CD14-positive monocyte (primary cell): ENCODE data around the gene SNAPC2. TPM values are rescaled to one million over a fixed set of nuclear protein-coding genes. Genes with fewer than 3 reads are reported as not detected.
A peak's percentile ranks its signal among the peaks of the same experiment; 100 is the strongest.

ENCODE experiments used
- DNase-seq, 3 donors: peaks; one replicate each; pipeline ENCODE4 v3.0.0-alpha.2; 2011 to 2022
- H2AFZ ChIP-seq: 2 replicates; pipeline ENCODE4 v1.6.0; 2012; ENCODE audit warnings: mild to moderate bottlenecking, low read depth, low read length, inconsistent platforms; ENCODE audit not compliant: insufficient read depth, poor library complexity, severe bottlenecking
- H3K27ac ChIP-seq, 2 donors: 1 replicate in 1 of 2; 2 replicates in 1 of 2; pipeline ENCODE4 v1.5.1; 2012 to 2013; ENCODE audit warnings: low read length in 2 of 2, control low read depth in 1 of 2, inconsistent platforms in 1 of 2, low read depth in 1 of 2, mild to moderate bottlenecking in 1 of 2
- H3K27me3 ChIP-seq, 2 donors: one replicate each; pipeline versions ENCODE4 v1.6.0 to v1.6.1; 2011 to 2013; ENCODE audit warnings: low read length in 2 of 2; ENCODE audit not compliant: control insufficient read depth in 2 of 2, insufficient read depth in 2 of 2
- H3K36me3 ChIP-seq, 2 donors: replicated peaks in 1 of 2; 1 replicate in 1 of 2; 2 replicates in 1 of 2; pipeline versions ENCODE4 v1.5.1 to v1.6.1; 2012 to 2013; ENCODE audit warnings: low read length in 2 of 2, control low read depth in 1 of 2, inconsistent platforms in 1 of 2, mild to moderate bottlenecking in 1 of 2; ENCODE audit not compliant: insufficient read depth in 2 of 2, control insufficient read depth in 1 of 2
- H3K4me1 ChIP-seq, 2 donors: 1 replicate in 1 of 2; 2 replicates in 1 of 2; pipeline versions ENCODE4 v1.5.1 to v1.6.1; 2012 to 2013; ENCODE audit warnings: low read length in 2 of 2, control low read depth in 1 of 2, inconsistent platforms in 1 of 2, mild to moderate bottlenecking in 1 of 2, moderate library complexity in 1 of 2; ENCODE audit not compliant: insufficient read depth in 2 of 2, control insufficient read depth in 1 of 2
- H3K4me2 ChIP-seq: replicated peaks from 2 replicates; pipeline ENCODE3; 2012; ENCODE audit warnings: low read length, moderate library complexity, mild to moderate bottlenecking; ENCODE audit not compliant: poor library complexity, severe bottlenecking; ENCODE audit errors: extremely low read depth
- H3K4me3 ChIP-seq, 3 experiments: fragments of 200-600 bp in 1 of 3; sonication (generic) in 1 of 3; replicated peaks in 1 of 3; 1 replicate in 2 of 3; 2 replicates in 1 of 3; pipeline ENCODE4 v1.5.1; 2011 to 2013; ENCODE audit warnings: low read length in 3 of 3, mild to moderate bottlenecking in 3 of 3, control low read depth in 2 of 3, low read depth in 2 of 3, inconsistent platforms in 1 of 3, moderate library complexity in 1 of 3
- H3K79me2 ChIP-seq: 2 replicates; pipeline ENCODE4 v1.6.0; 2012; ENCODE audit warnings: mild to moderate bottlenecking, control low read depth, inconsistent platforms, low read length, moderate library complexity; ENCODE audit not compliant: insufficient read depth
- H3K9ac ChIP-seq: 2 replicates; pipeline ENCODE4 v1.6.0; 2017; ENCODE audit warnings: low read length, mild to moderate bottlenecking; ENCODE audit not compliant: insufficient read depth, poor library complexity, severe bottlenecking
- H3K9me3 ChIP-seq, 2 donors: replicated peaks in 1 of 2; 1 replicate in 1 of 2; 2 replicates in 1 of 2; pipeline versions ENCODE4 v1.5.1 to v1.6.1; 2012 to 2013; ENCODE audit warnings: low read length in 2 of 2, control low read depth in 1 of 2; ENCODE audit not compliant: control insufficient read depth in 1 of 2, insufficient read depth in 1 of 2
- H4K20me1 ChIP-seq: 2 replicates; pipeline ENCODE4 v1.6.0; 2012; ENCODE audit warnings: mild to moderate bottlenecking, low read length, control low read depth, moderate library complexity; ENCODE audit not compliant: insufficient read depth
- H3K27ac Mint-ChIP-seq, 7 donors: one replicate each; pipeline ENCODE4 v1.8.0; 2020; ENCODE audit warnings: mild to moderate bottlenecking in 7 of 7, mixed read lengths in 7 of 7, moderate library complexity in 6 of 7, inconsistent platforms in 2 of 7
- H3K27me3 Mint-ChIP-seq, 3 donors: one replicate each; pipeline ENCODE4 v1.8.0; 2021 to 2022; ENCODE audit warnings: low read depth in 3 of 3, mild to moderate bottlenecking in 3 of 3, mixed read lengths in 3 of 3, moderate library complexity in 3 of 3, inconsistent platforms in 1 of 3
- H3K36me3 Mint-ChIP-seq, 2 donors: one replicate each; pipeline ENCODE4 v1.8.0; 2020; ENCODE audit warnings: mixed read lengths in 2 of 2, inconsistent platforms in 1 of 2, mild to moderate bottlenecking in 1 of 2
- H3K4me1 Mint-ChIP-seq: one replicate; pipeline ENCODE4 v1.8.0; 2020; ENCODE audit warnings: mild to moderate bottlenecking, mixed read lengths
- H3K4me3 Mint-ChIP-seq, 2 donors: one replicate each; pipeline ENCODE4 v1.8.0; 2020; ENCODE audit warnings: mild to moderate bottlenecking in 2 of 2, mixed read lengths in 2 of 2, moderate library complexity in 1 of 2
- H3K9me3 Mint-ChIP-seq, 7 donors: one replicate each; pipeline ENCODE4 v1.8.0; 2020 to 2022; ENCODE audit warnings: mixed read lengths in 7 of 7, mild to moderate bottlenecking in 6 of 7, moderate library complexity in 6 of 7, inconsistent platforms in 2 of 7
- CTCF ChIP-seq: fragments of 200-600 bp; IDR thresholded peaks from one replicate; pipeline ENCODE4 v1.8.0; 2022; ENCODE audit warnings: antibody characterized with exemption, mild to moderate bottlenecking
- WGBS: methylation state at CpG from one replicate; pipeline ENCODE4 v1.1.5; 2013; ENCODE audit warnings: missing lambda C conversion rate; ENCODE audit not compliant: insufficient coverage; 5-methylcytosine and 5-hydroxymethylcytosine counted together
- intact Hi-C, 2 donors: fragments of 100-400 bp; cut with micrococcal nuclease; formaldehyde crosslinking; loops; one replicate each; pipeline versions ENCODE4 v1.15.0 to v1.15.1; 2023
- polyA plus RNA-seq, 3 donors: library from polyadenylated mRNA; depleted of rRNA in 1 of 3; unstranded in 2 of 3; stranded (reverse) in 1 of 3; fragments of 300-500 nt in 2 of 3; fragments of >200 nt in 1 of 3; fragmentation: Illumina TruSeq in 2 of 3; gene quantifications; 1 replicate in 2 of 3; 2 replicates in 1 of 3; pipeline ENCODE4 v1.2.3, GENCODE V29; 2012 to 2021

The SNAPC2 gene
- polyA plus RNA-seq, 3 donors: 15.7 to 27.5 (median 18.3) TPM

- no peak for TF ChIP-seq CTCF
- no peaks in the 10 kb centered on the region for H3K9me3 ChIP-seq
- WGBS: 30% methylated on average over 7 of the region's 20 CpGs
- H3K9me3 Mint-ChIP-seq: peaks cover 0 to 3% (median 0%) of the 10 kb centered on the region in 7 donors
- peaks cover 12% of the 10 kb centered on the region in 2 donors for H3K36me3 ChIP-seq
- H3K4me3 ChIP-seq: peak overlapping the region; percentile 12 to 88 (median 54)
- H4K20me1 ChIP-seq: peaks cover 37% of the 10 kb centered on the region
- DNase-seq: no peak
- H3K27ac ChIP-seq: peak overlapping the region; percentile 28 to 50
- peaks cover 0 to 3% (median 3%) of the 10 kb centered on the region in 3 donors for H3K27me3 Mint-ChIP-seq
- peaks cover 19 to 26% of the 10 kb centered on the region in 2 donors for H3K4me1 ChIP-seq
- intact Hi-C loops: loop anchor here (1.0 to 10.0 kb wide), 2 partner anchors 17 to 268 kb away; partner anchors contain the start of genes PCP2 (in 1 of the 2), SNAPC2 (in 1 of the 2) and STXBP2 (in 1 of the 2)
- peak overlapping the region in 6 of 7 donors; percentile 79 to 92 (median 82) for H3K27ac Mint-ChIP-seq
- H3K4me3 Mint-ChIP-seq: peak overlapping the region; percentile 78 to 87
- peaks cover 14 to 28% of the 10 kb centered on the region in 2 donors for H3K36me3 Mint-ChIP-seq
- H3K27me3 ChIP-seq: no peaks in the 10 kb centered on the region
- H2AFZ ChIP-seq: peak overlapping the region; percentile 83
- H3K4me2 ChIP-seq: peak overlapping the region; percentile 67
- H3K79me2 ChIP-seq: peaks cover 38% of the 10 kb centered on the region
- peak overlapping the region; percentile 23 for H3K9ac ChIP-seq
- peaks cover 24% of the 10 kb centered on the region for H3K4me1 Mint-ChIP-seq
Measured at GRCh38 chr19:7902796-7903243, 17.3 kb upstream of the SNAPC2 start.

GRCh38 chr19:7903244-7904073, 16.7 kb upstream of the SNAPC2 start, which contains the start of gene MAP2K7:
TSS of gene MAP2K7 (plus strand) at chr19:7903877. CDS start at chr19:7903945, 68 bp downstream.
- DNase-seq: peak; percentile 99 to 100 (median 100)
- H3K27ac ChIP-seq: peak within 1 kb of the TSS; percentile 61 to 78
- under 1% methylated on average over 80 of the region's 89 CpGs for WGBS
- intact Hi-C loops: loop anchor here (1.0 to 10.0 kb wide), 3 partner anchors 15 to 269 kb away; partner anchors contain the start of genes PCP2 (in 1 of the 2), SNAPC2 (in 1 of the 2) and STXBP2 (in 1 of the 2)
- H3K9ac ChIP-seq: peak within 1 kb of the TSS; percentile 74
- no peaks in the 10 kb centered on the region for H3K27me3 ChIP-seq
- H2AFZ ChIP-seq: peak within 1 kb of the TSS; percentile 83
- peaks cover 24% of the 10 kb centered on the region for H3K4me1 Mint-ChIP-seq
- no peaks in the 10 kb centered on the region for H3K9me3 ChIP-seq
- H4K20me1 ChIP-seq: peaks cover 43% of the 10 kb centered on the region
- H3K4me2 ChIP-seq: peak within 1 kb of the TSS; percentile 90
- H3K36me3 Mint-ChIP-seq: peaks cover 14 to 28% of the 10 kb centered on the region in 2 donors
- peak within 1 kb of the TSS; percentile 61 to 88 (median 85) for H3K4me3 ChIP-seq
- peak within 1 kb of the TSS; percentile 85 to 94 (median 88) for H3K27ac Mint-ChIP-seq
- H3K79me2 ChIP-seq: peaks cover 39% of the 10 kb centered on the region
- H3K36me3 ChIP-seq: peaks cover 12 to 14% of the 10 kb centered on the region in 2 donors
- H3K27me3 Mint-ChIP-seq: peaks cover 0 to 3% (median 3%) of the 10 kb centered on the region in 3 donors
- H3K4me3 Mint-ChIP-seq: peak within 1 kb of the TSS; percentile 81 to 87
- peaks cover 0 to 3% (median 0%) of the 10 kb centered on the region in 7 donors for H3K9me3 Mint-ChIP-seq
- peak; percentile 45 for TF ChIP-seq CTCF
- peaks cover 19 to 26% of the 10 kb centered on the region in 2 donors for H3K4me1 ChIP-seq
